Glomerular visceral epithelial cell (primary cell): ENCODE data around the gene RHOA.

Experiments
- DNase-seq: peaks from one replicate; pipeline ENCODE4 v3.0.0-alpha.2; 2016; ENCODE audit errors: extremely low spot score

RHOA gene

DNA sequence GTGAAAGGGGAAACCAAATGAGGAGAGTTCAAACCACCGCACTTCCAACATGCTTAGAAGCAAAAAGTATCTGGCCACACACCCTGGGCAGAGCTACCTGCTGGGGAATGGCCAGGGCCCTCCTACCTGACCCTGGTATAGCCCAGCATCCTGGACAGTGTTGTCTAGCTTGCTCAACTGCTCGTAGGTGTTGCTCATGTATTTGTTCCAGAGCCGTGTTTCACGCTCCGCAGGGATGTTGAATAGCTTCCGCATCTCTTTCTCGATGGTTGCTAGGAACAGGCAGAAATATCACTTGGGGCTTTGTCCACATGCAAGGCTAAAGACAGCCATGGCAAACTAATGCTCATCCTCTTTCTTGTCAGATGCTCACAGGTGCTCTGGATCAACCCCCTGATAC, 87.0 kb downstream of the RHOA start:
- no peak for DNase-seq

DNA sequence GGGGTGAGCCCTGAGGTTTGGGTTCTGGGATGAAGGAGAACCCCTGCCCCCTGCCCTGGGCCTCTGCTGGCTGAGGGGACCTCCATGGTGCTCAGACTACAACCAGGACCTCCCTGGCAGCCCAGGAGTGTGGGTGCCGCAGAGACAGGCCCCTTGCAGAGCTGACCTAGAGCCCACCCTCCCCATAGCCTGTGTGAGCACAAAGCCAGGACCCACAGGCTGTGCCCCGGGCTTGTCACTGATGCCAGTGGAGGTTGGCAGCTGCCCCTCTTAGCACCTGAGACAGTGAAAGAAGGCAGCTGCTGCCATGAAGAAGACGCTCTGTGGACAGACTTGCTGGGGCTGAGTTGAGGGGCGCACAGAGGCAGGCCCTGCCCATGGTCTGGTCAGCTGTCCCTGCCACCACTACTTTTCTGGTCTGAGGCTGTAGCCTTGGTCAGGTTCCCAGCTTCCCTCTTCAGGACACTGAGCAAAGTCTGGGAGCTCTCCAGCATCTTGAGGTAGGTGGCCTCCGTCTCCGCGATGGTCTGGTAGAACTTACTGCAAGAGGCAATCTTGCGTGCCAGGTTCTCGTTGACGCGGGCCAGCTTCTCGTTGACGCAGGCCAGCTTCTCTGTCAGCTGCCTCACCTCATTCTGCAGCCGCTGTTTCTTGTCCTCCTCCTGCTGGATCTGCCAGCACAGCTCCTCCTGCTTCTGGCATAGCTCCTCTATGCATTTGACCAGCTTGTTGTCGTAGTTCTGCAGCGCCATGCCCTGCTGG, 94.9 kb downstream of the RHOA start:
- no peak for DNase-seq

- DNase-seq: no peak
These were observed 97.7 kb downstream of the RHOA start for GRCh38 chr3:49313896-49314688.

DNA sequence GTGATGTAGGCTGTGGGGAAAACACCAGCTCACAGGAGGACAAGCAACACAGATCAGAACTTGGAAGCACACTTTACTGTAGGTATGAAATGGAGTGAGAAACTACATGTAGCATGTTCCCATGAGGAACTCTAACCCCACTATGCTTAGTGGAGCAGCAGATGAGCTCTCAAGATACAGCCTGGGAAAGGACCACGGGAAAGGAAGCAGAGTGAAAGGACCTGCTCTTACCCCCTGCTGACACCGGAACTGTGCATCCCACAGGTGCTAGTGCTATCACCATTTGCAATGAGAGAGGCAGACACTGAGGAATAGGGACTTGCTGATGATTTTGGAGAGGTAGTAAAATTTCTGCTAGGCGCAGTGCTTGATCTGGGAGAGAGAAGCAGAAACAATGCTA, 100.5 kb downstream of the RHOA start:
- no peak for DNase-seq

DNA sequence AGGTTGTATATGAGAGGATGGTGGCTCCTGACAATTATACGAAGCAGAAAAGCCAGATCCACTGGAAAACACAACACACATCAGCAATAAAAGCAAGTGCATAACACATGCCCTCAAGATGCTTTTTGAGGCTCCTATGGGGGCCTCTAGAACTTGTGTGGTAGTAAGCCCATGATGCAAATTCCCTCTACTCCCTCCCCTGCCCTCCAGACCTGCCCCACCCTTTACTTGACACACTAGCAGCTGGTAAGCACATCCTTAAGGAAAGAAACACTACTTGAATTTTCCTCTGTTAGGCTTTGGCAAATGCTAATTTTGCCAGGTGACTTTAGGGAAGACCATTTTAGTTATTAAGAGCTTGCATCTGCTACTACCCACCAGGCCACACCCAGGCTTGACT, 101.1 kb downstream of the RHOA start:
- no peak for DNase-seq
